Skeletal muscle satellite cell (primary cell): Measurements from ENCODE around the gene MAP6.

Source experiments
- H3K27me3 ChIP-seq: 2 replicates; pipeline ENCODE4 v1.7.0; 2013; ENCODE audit warnings: low read length; ENCODE audit not compliant: control insufficient read depth, insufficient read depth
- H3K36me3 ChIP-seq: 2 replicates; pipeline ENCODE4 v1.7.0; 2013; ENCODE audit warnings: mild to moderate bottlenecking, control low read depth, low read length; ENCODE audit not compliant: insufficient read depth
- H3K4me1 ChIP-seq: 2 replicates; pipeline ENCODE4 v1.7.0; 2013; ENCODE audit warnings: low read length; ENCODE audit not compliant: control insufficient read depth, insufficient read depth
- H3K4me2 ChIP-seq: 2 replicates; pipeline ENCODE4 v1.7.0; 2013; ENCODE audit warnings: mild to moderate bottlenecking, low read length
- H3K4me3 ChIP-seq: 2 replicates; pipeline ENCODE4 v1.7.0; 2013; ENCODE audit warnings: low read length
- H3K9ac ChIP-seq: 2 replicates; pipeline ENCODE4 v1.7.0; 2013; ENCODE audit warnings: mild to moderate bottlenecking, low read depth, low read length, moderate library complexity
- H3K9me3 ChIP-seq: replicated peaks from 2 replicates; pipeline ENCODE4 v1.7.0; 2013; ENCODE audit warnings: mild to moderate bottlenecking, control low read depth, low read length

Gene MAP6

GRCh38 chr11:75563501-75563977 is 105.3 kb downstream of the MAP6 start:
- Histone ChIP-seq H3K4me2 (peak overlapping the region; percentile 95), H3K27me3 (no peaks in the 10 kb centered on the region), H3K4me1 (peaks cover 45% of the 10 kb centered on the region), H3K36me3 (peaks cover 41% of the 10 kb centered on the region), H3K9me3 (no peaks in the 10 kb centered on the region), H3K9ac (peak overlapping the region; percentile 98), H3K4me3 (peak overlapping the region; percentile 85)

GRCh38 chr11:75562836-75563484 is 105.9 kb downstream of the MAP6 start:
- Histone ChIP-seq H3K36me3 (peaks cover 36% of the 10 kb centered on the region), H3K27me3 (no peaks in the 10 kb centered on the region), H3K9ac (peak overlapping the region; percentile 98), H3K4me2 (peak overlapping the region; percentile 95), H3K9me3 (no peaks in the 10 kb centered on the region), H3K4me1 (peaks cover 50% of the 10 kb centered on the region), H3K4me3 (peak overlapping the region; percentile 85)

- H3K9ac ChIP-seq, result peak within 1 kb of the TSS; percentile 98
- H3K4me3 ChIP-seq, result peak within 1 kb of the TSS; percentile 85
- H3K9me3 ChIP-seq, result no peaks in the 10 kb centered on the region
- peaks cover 57% of the 10 kb centered on the region for H3K4me1 ChIP-seq
- peaks cover 29% of the 10 kb centered on the region for H3K36me3 ChIP-seq
- H3K4me2 ChIP-seq, result peak within 1 kb of the TSS; percentile 95
- no peaks in the 10 kb centered on the region for H3K27me3 ChIP-seq
These were observed 106.6 kb downstream of the MAP6 start, which contains the start of gene SERPINH1 for GRCh38 chr11:75562048-75562835. Gene SERPINH1 (plus strand): TSS chr11:75562253. CDS start chr11:75566350, 4,097 bp downstream.

GRCh38 chr11:75561426-75562047 is 107.3 kb downstream of the MAP6 start:
- peak overlapping the region; percentile 98 for H3K9ac ChIP-seq
- H3K4me1 ChIP-seq, result peaks cover 58% of the 10 kb centered on the region
- peak overlapping the region; percentile 85 for H3K4me3 ChIP-seq
- peaks cover 23% of the 10 kb centered on the region for H3K36me3 ChIP-seq
- no peaks in the 10 kb centered on the region for H3K9me3 ChIP-seq
- H3K4me2 ChIP-seq, result peak overlapping the region; percentile 95
- H3K27me3 ChIP-seq, result no peaks in the 10 kb centered on the region

- Histone ChIP-seq H3K4me1 (peaks cover 49% of the 10 kb centered on the region), H3K9ac (no peak overlapping the region), H3K4me2 (no peak overlapping the region), H3K36me3 (peaks cover 14% of the 10 kb centered on the region), H3K9me3 (no peaks in the 10 kb centered on the region), H3K27me3 (no peaks in the 10 kb centered on the region), H3K4me3 (no peak overlapping the region)
These were observed 108.2 kb downstream of the MAP6 start for GRCh38 chr11:75560644-75561043.

GRCh38 chr11:75558939-75559843 is 109.6 kb downstream of the MAP6 start:
- Histone ChIP-seq H3K9ac (peak overlapping the region; percentile 65), H3K4me2 (peak overlapping the region; percentile 75), H3K4me3 (peak overlapping the region; percentile 53), H3K4me1 (peaks cover 47% of the 10 kb centered on the region), H3K27me3 (no peaks in the 10 kb centered on the region), H3K36me3 (peaks cover under 1% of the 10 kb centered on the region), H3K9me3 (no peaks in the 10 kb centered on the region)

GRCh38 chr11:75557666-75558494 is 111.0 kb downstream of the MAP6 start:
- no peaks in the 10 kb centered on the region for H3K36me3 ChIP-seq
- H3K9me3 ChIP-seq, result no peaks in the 10 kb centered on the region
- peak overlapping the region; percentile 65 for H3K9ac ChIP-seq
- peak overlapping the region; percentile 53 for H3K4me3 ChIP-seq
- H3K4me1 ChIP-seq, result peaks cover 49% of the 10 kb centered on the region
- H3K27me3 ChIP-seq, result no peaks in the 10 kb centered on the region
- peak overlapping the region; percentile 75 for H3K4me2 ChIP-seq

GRCh38 chr11:75556275-75556674 is 112.6 kb downstream of the MAP6 start:
- no peak overlapping the region for H3K9ac ChIP-seq
- H3K4me2 ChIP-seq, result no peak overlapping the region
- peaks cover 44% of the 10 kb centered on the region for H3K4me1 ChIP-seq
- no peaks in the 10 kb centered on the region for H3K27me3 ChIP-seq
- no peaks in the 10 kb centered on the region for H3K36me3 ChIP-seq
- no peak overlapping the region for H3K4me3 ChIP-seq
- no peaks in the 10 kb centered on the region for H3K9me3 ChIP-seq

- Histone ChIP-seq H3K4me2 (peak overlapping the region; percentile 57), H3K4me1 (peaks cover 44% of the 10 kb centered on the region), H3K27me3 (no peaks in the 10 kb centered on the region), H3K9ac (peak overlapping the region; percentile 57), H3K4me3 (no peak overlapping the region), H3K36me3 (no peaks in the 10 kb centered on the region), H3K9me3 (no peaks in the 10 kb centered on the region)
These were observed 113.6 kb downstream of the MAP6 start for GRCh38 chr11:75555079-75555811.
